Activated CD4-positive, alpha-beta memory T cell treated with anti-CD3 and anti-CD28 coated beads, Interleukin-2, amount 10 ng/mL, durations not matched to agents 7 days and 5 days (primary cell): ENCODE results near the gene RALB. TPM values are rescaled to one million over a fixed set of nuclear protein-coding genes. Genes with fewer than 3 reads are reported as not detected.

Experiments
- CTCF ChIA-PET: fragments of 350-600 bp; sonication (Branson Sonifier 250); formaldehyde crosslinking; loops from one replicate; lab custom pipeline; 2021; ENCODE audit warnings: antibody characterized with exemption, inconsistent platforms; lab: Charles Lee
- POLR2A ChIA-PET: fragments of 350-600 bp; sonication (Branson Sonifier 250); formaldehyde crosslinking; loops from one replicate; lab custom pipeline; 2021; ENCODE audit warnings: antibody characterized with exemption; lab: Charles Lee
- DNase-seq: peaks from one replicate; pipeline ENCODE4 v3.0.0-alpha.2; 2020
- H3K27ac Mint-ChIP-seq: one replicate; pipeline ENCODE4 v1.8.0; 2021; ENCODE audit warnings: mild to moderate bottlenecking, mixed read lengths
- H3K27me3 Mint-ChIP-seq: one replicate; pipeline ENCODE4 v1.8.0; 2021; ENCODE audit warnings: mixed read lengths
- H3K36me3 Mint-ChIP-seq: one replicate; pipeline ENCODE4 v1.8.0; 2021; ENCODE audit warnings: low read depth, mixed read lengths
- H3K4me1 Mint-ChIP-seq: one replicate; pipeline ENCODE4 v1.8.0; 2021; ENCODE audit warnings: mixed read lengths
- H3K4me3 Mint-ChIP-seq: one replicate; pipeline ENCODE4 v1.8.0; 2021; ENCODE audit warnings: mild to moderate bottlenecking, mixed read lengths
- H3K9me3 Mint-ChIP-seq: one replicate; pipeline ENCODE4 v1.8.0; 2021; ENCODE audit warnings: mixed read lengths
- total RNA-seq, 2 experiments: library from RNA; stranded (reverse); gene quantifications; one replicate each; pipeline ENCODE4 v1.2.3, GENCODE V29; 2021

RALB gene
- total RNA-seq, 2 experiments from 2014 or later = 59.2 to 59.3 TPM

DNA sequence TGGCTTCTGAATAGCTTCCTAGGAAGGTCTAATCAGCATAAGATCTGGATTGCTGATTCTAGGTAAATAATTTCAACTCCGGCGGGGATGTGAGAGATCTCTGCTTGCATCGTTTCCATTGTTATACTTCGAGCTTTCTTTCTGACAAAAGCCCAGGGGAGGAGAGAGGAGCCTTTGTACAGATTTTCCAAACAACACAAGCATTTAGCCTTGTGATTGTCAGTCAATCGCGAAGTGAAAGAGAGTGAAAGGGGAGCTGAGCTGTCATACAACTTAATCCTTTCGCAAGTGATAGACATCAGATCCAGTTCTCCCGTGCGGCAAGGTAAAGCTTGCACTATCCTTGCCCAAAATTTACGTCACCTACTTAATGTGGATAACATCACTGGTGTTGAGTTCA, 26.2 kb downstream of the RALB start:
- peaks cover 7% of the 10 kb centered on the region for H3K9me3 Mint-ChIP-seq
- no peak overlapping the region for H3K27ac Mint-ChIP-seq
- ChIA-PET POLR2A (interaction anchor here (1.2 kb wide), 1 partner anchor 12 kb away, joined by 4 read pairs; no protein-coding TSS in a partner anchor), CTCF (interaction anchor here (1.2 kb wide), 2 partner anchors 8 to 34 kb away, joined by 3 to 4 read pairs; no protein-coding TSS in a partner anchor)
- H3K4me1 Mint-ChIP-seq = peaks cover 16% of the 10 kb centered on the region
- H3K4me3 Mint-ChIP-seq = no peak overlapping the region
- H3K27me3 Mint-ChIP-seq = no peaks in the 10 kb centered on the region
- H3K36me3 Mint-ChIP-seq = peaks cover 41% of the 10 kb centered on the region
- no peak for DNase-seq

GRCh38 chr2:120279708-120280107, 27.1 kb downstream of the RALB start:
- ChIA-PET POLR2A (no interaction called here), CTCF (interaction anchor here (1.2 kb wide), 1 partner anchor 33 kb away, joined by 4 read pairs; no protein-coding TSS in a partner anchor)
- H3K36me3 Mint-ChIP-seq = peaks cover 36% of the 10 kb centered on the region
- no peak overlapping the region for H3K27ac Mint-ChIP-seq
- no peaks in the 10 kb centered on the region for H3K27me3 Mint-ChIP-seq
- peaks cover 12% of the 10 kb centered on the region for H3K4me1 Mint-ChIP-seq
- peaks cover 7% of the 10 kb centered on the region for H3K9me3 Mint-ChIP-seq
- no peak overlapping the region for H3K4me3 Mint-ChIP-seq
- no peak for DNase-seq

GRCh38 chr2:120283649-120284048, 31.0 kb downstream of the RALB start:
- no peaks in the 10 kb centered on the region for H3K27me3 Mint-ChIP-seq
- CTCF ChIA-PET = interaction anchor here (0.5 to 1.9 kb wide), 6 partner anchors 28 to 108 kb away, joined by 3 to 12 read pairs (median 4); no protein-coding TSS in a partner anchor
- no peak for DNase-seq
- POLR2A ChIA-PET = interaction anchor here (1.0 to 1.7 kb wide), 5 partner anchors 13 to 52 kb away, joined by 3 to 9 read pairs (median 4); partner anchors contain the start of gene RALB
- H3K9me3 Mint-ChIP-seq = no peaks in the 10 kb centered on the region
- no peak overlapping the region for H3K4me3 Mint-ChIP-seq
- H3K4me1 Mint-ChIP-seq = peaks cover 40% of the 10 kb centered on the region
- peaks cover 40% of the 10 kb centered on the region for H3K36me3 Mint-ChIP-seq
- H3K27ac Mint-ChIP-seq = no peak overlapping the region

- CTCF ChIA-PET = interaction anchor here (1.2 to 9.0 kb wide), 2 partner anchors 29 to 30 kb away, joined by 6 to 71 read pairs; no protein-coding TSS in a partner anchor
- POLR2A ChIA-PET = interaction anchor here (1.1 kb wide), 1 partner anchor 53 kb away, joined by 4 read pairs; no protein-coding TSS in a partner anchor
- Mint-ChIP-seq H3K9me3 (no peaks in the 10 kb centered on the region), H3K27ac (no peak overlapping the region), H3K27me3 (no peaks in the 10 kb centered on the region), H3K4me3 (no peak overlapping the region), H3K36me3 (peaks cover 54% of the 10 kb centered on the region), H3K4me1 (peaks cover 54% of the 10 kb centered on the region)
- no peak for DNase-seq
These were observed 32.4 kb downstream of the RALB start for GRCh38 chr2:120285056-120285455.

DNA sequence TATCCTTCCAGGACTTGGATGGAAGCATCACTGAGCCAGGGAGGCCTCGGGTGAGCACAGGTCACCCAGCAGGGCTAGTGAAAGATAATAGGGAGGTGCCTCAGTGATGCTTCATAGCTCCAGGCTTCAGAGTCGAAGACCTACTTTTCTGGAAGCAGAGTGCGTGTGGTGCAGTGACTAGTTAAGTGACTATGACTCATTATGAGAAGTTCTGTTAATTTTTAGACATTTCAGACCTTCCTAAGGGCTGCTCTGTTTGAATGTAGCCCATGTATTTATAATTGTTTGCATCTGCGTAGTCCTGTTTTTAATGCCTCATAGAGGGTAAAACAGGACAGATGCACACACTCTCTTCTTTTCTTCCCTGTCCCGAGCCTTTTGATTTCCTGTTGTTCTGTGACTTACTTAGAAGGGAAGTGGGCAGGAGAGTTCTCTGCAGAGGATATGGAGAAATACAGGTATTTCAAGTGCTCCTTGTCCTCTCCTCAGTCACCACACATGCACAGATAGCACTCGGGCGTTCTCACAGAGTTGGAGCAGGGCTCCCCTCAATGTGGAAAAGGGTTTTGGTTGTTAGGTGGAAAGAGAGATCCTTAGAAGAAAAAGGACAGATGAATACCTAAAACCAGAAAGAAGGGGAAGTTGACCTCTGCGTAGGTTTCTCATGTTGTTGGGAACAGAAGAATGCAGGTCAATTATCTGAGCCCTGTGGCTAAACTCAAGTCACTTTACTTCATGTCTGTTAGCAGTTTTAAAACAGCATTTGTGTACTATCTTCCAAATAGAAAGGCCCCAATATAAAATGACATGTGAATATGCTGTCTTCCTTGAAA, 34.7 kb downstream of the RALB start:
- Mint-ChIP-seq H3K36me3 (peaks cover 60% of the 10 kb centered on the region), H3K27me3 (no peaks in the 10 kb centered on the region), H3K9me3 (no peaks in the 10 kb centered on the region), H3K4me3 (peak overlapping the region; percentile 43), H3K27ac (peak overlapping the region; percentile 89), H3K4me1 (peaks cover 75% of the 10 kb centered on the region)
- peak; percentile 54 for DNase-seq
- POLR2A ChIA-PET = interaction anchor here (0.8 to 2.8 kb wide), 6 partner anchors 25 to 356 kb away, joined by 3 to 10 read pairs (median 6); partner anchors contain the start of gene RALB
- CTCF ChIA-PET = interaction anchor here (0.6 to 9.0 kb wide), 4 partner anchors 9 to 35 kb away, joined by 3 to 71 read pairs (median 4); partner anchors contain the start of gene RALB

GRCh38 chr2:120288016-120288373, 35.3 kb downstream of the RALB start:
- Mint-ChIP-seq H3K4me3 (no peak overlapping the region), H3K27ac (peak overlapping the region; percentile 89), H3K36me3 (peaks cover 56% of the 10 kb centered on the region), H3K9me3 (no peaks in the 10 kb centered on the region), H3K4me1 (peaks cover 78% of the 10 kb centered on the region), H3K27me3 (no peaks in the 10 kb centered on the region)
- ChIA-PET CTCF (interaction anchor here (9.0 kb wide), 1 partner anchor 26 kb away, joined by 71 read pairs; no protein-coding TSS in a partner anchor), POLR2A (interaction anchor here (1.0 to 2.8 kb wide), 2 partner anchors 37 to 56 kb away, joined by 3 to 10 read pairs; no protein-coding TSS in a partner anchor)
- DNase-seq = no peak

DNA sequence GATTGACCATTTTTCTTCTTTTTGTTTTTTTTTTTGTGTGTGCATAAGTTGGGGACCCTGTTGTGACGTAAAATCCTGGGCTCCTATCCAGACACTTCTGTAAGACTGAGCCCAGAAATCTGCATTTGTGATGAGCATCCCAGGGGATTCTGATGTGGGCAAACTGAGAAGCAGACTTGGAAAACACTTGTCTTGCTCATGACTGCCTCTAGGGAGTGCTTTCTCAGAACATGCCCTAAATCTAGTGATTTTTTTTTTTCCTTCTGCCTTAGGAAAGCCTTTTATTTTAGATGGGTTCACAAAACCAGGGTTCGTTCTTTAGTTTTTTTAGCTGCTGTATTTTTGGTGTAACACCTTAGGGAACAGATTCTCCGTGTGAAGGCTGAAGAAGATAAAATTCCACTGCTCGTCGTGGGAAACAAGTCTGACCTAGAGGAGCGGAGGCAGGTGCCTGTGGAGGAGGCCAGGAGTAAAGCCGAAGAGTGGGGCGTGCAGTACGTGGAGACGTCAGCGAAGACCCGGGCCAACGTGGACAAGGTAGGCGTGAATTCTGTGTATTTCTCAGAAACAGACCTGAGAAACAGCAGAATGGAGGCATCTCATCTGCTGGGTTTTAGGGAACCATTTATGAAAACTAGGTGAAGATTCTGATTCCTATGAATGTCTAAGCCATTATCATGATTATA, 36.7 kb downstream of the RALB start:
- peaks cover 83% of the 10 kb centered on the region for H3K4me1 Mint-ChIP-seq
- POLR2A ChIA-PET = interaction anchor here (2.6 to 3.5 kb wide), 3 partner anchors 37 to 58 kb away, joined by 10 to 25 read pairs (median 21); partner anchors contain the start of gene RALB
- no peak overlapping the region for H3K4me3 Mint-ChIP-seq
- no peak for DNase-seq
- CTCF ChIA-PET = interaction anchor here (0.6 to 9.0 kb wide), 5 partner anchors 22 to 197 kb away, joined by 3 to 71 read pairs (median 3); no protein-coding TSS in a partner anchor
- H3K9me3 Mint-ChIP-seq = no peaks in the 10 kb centered on the region
- H3K27me3 Mint-ChIP-seq = no peaks in the 10 kb centered on the region
- peak overlapping the region; percentile 5 for H3K27ac Mint-ChIP-seq
- peaks cover 62% of the 10 kb centered on the region for H3K36me3 Mint-ChIP-seq

- Mint-ChIP-seq H3K27ac (peak overlapping the region; percentile 66), H3K36me3 (peaks cover 60% of the 10 kb centered on the region), H3K9me3 (no peaks in the 10 kb centered on the region), H3K4me3 (no peak overlapping the region), H3K4me1 (peaks cover 76% of the 10 kb centered on the region), H3K27me3 (no peaks in the 10 kb centered on the region)
- CTCF ChIA-PET = interaction anchor here (0.6 to 9.0 kb wide), 4 partner anchors 23 to 739 kb away, joined by 3 to 71 read pairs (median 10); partner anchors contain the start of gene RALB
- no peak for DNase-seq
- POLR2A ChIA-PET = interaction anchor here (0.9 to 3.5 kb wide), 10 partner anchors 13 to 361 kb away, joined by 3 to 25 read pairs (median 4); partner anchors contain the start of genes RALB and TMEM185B
These were observed 38.1 kb downstream of the RALB start for GRCh38 chr2:120290737-120291136.

- H3K4me3 Mint-ChIP-seq = peak overlapping the region; percentile 31
- H3K36me3 Mint-ChIP-seq = peaks cover 61% of the 10 kb centered on the region
- peak overlapping the region; percentile 88 for H3K27ac Mint-ChIP-seq
- ChIA-PET CTCF (interaction anchor here (1.0 to 9.0 kb wide), 5 partner anchors 18 to 115 kb away, joined by 3 to 71 read pairs (median 6); partner anchors contain the start of gene RALB), POLR2A (interaction anchor here (0.9 to 3.5 kb wide), 13 partner anchors 9 to 115 kb away, joined by 3 to 25 read pairs (median 4); partner anchors contain the start of genes RALB and TMEM185B)
- no peak for DNase-seq
- H3K4me1 Mint-ChIP-seq = peaks cover 69% of the 10 kb centered on the region
- H3K9me3 Mint-ChIP-seq = no peaks in the 10 kb centered on the region
- no peaks in the 10 kb centered on the region for H3K27me3 Mint-ChIP-seq
These were observed 39.0 kb downstream of the RALB start for GRCh38 chr2:120291401-120292311.

GRCh38 chr2:120293096-120294007, 40.7 kb downstream of the RALB start:
- H3K4me1 Mint-ChIP-seq = peaks cover 54% of the 10 kb centered on the region
- ChIA-PET CTCF (interaction anchor here (1.0 to 9.0 kb wide), 2 partner anchors 17 to 20 kb away, joined by 3 to 71 read pairs; no protein-coding TSS in a partner anchor), POLR2A (interaction anchor here (1.4 to 3.5 kb wide), 3 partner anchors 18 to 62 kb away, joined by 4 to 25 read pairs (median 10); no protein-coding TSS in a partner anchor)
- peaks cover 71% of the 10 kb centered on the region for H3K36me3 Mint-ChIP-seq
- H3K4me3 Mint-ChIP-seq = no peak overlapping the region
- no peaks in the 10 kb centered on the region for H3K9me3 Mint-ChIP-seq
- no peak overlapping the region for H3K27ac Mint-ChIP-seq
- no peak for DNase-seq
- H3K27me3 Mint-ChIP-seq = no peaks in the 10 kb centered on the region
